GM23338 (cell line): ENCODE measurements around the gene CA4. TPM values are rescaled to one million over a fixed set of nuclear protein-coding genes. Genes with fewer than 3 reads are reported as not detected.
"Not testable (repeated sequence)": the region's sequence is repeated elsewhere in the genome, so short reads cannot be mapped to it uniquely, and the experiment has no call there.

Source experiments
- ATAC-seq: fragments of 200-7000 bp; cut with Tn5 transposase; 3 replicates; pipeline ENCODE4 v1.9.1; 2020
- DNase-seq: peaks from one replicate; pipeline ENCODE4 v3.0.0-alpha.2; 2015; ENCODE audit warnings: low spot score
- H2AFZ ChIP-seq: fragments of 200-600 bp; sonication (generic); 2 replicates; pipeline ENCODE4 v1.8.0; 2016; ENCODE audit warnings: antibody characterized with exemption, mild to moderate bottlenecking, moderate library complexity
- H3F3A ChIP-seq: fragments of 200-600 bp; sonication (generic); replicated peaks from 2 replicates; pipeline ENCODE4 v1.8.0; 2017; ENCODE audit warnings: antibody characterized with exemption, mixed run types, low read depth
- H3K27ac ChIP-seq: fragments of 200-600 bp; sonication (generic); 2 replicates; pipeline ENCODE4 v1.6.1; 2016; ENCODE audit warnings: low read depth
- H3K27me3 ChIP-seq: fragments of 200-600 bp; sonication (generic); 2 replicates; pipeline ENCODE4 v1.8.0; 2016; ENCODE audit warnings: mild to moderate bottlenecking, mixed run types, moderate library complexity; ENCODE audit not compliant: insufficient read depth
- H3K36me3 ChIP-seq: fragments of 200-600 bp; sonication (generic); 2 replicates; pipeline ENCODE4 v1.8.0; 2016; ENCODE audit warnings: mild to moderate bottlenecking; ENCODE audit not compliant: insufficient read depth
- H3K4me1 ChIP-seq: fragments of 200-600 bp; sonication (generic); 2 replicates; pipeline ENCODE4 v1.8.0; 2016; ENCODE audit warnings: mild to moderate bottlenecking, moderate library complexity; ENCODE audit not compliant: insufficient read depth
- H3K4me2 ChIP-seq: fragments of 200-600 bp; sonication (generic); 2 replicates; pipeline ENCODE4 v1.7.1; 2017; ENCODE audit warnings: mixed run types
- H3K4me3 ChIP-seq: fragments of 200-600 bp; sonication (generic); 2 replicates; pipeline ENCODE4 v1.6.1; 2016; ENCODE audit warnings: mixed run types
- H3K79me2 ChIP-seq: fragments of 200-600 bp; sonication (generic); replicated peaks from 2 replicates; pipeline ENCODE4 v1.8.0; 2017; ENCODE audit warnings: mild to moderate bottlenecking; ENCODE audit not compliant: insufficient read depth
- H3K9me2 ChIP-seq: fragments of 200-600 bp; sonication (generic); 2 replicates; pipeline ENCODE4 v1.8.0; 2017; ENCODE audit not compliant: insufficient read depth
- H4K20me1 ChIP-seq: fragments of 200-600 bp; sonication (generic); replicated peaks from 2 replicates; pipeline ENCODE4 v1.8.0; 2017; ENCODE audit warnings: mild to moderate bottlenecking; ENCODE audit not compliant: insufficient read depth
- H3K27ac Mint-ChIP-seq: 2 replicates; pipeline ENCODE4 v1.8.0; 2020; ENCODE audit warnings: inconsistent platforms, mild to moderate bottlenecking, moderate library complexity, mixed read lengths
- H3K27me3 Mint-ChIP-seq: 3 replicates; pipeline ENCODE4 v1.8.0; 2022; ENCODE audit warnings: low read depth, mild to moderate bottlenecking, moderate library complexity, mixed read lengths, inconsistent platforms; ENCODE audit not compliant: insufficient read depth, poor library complexity
- H3K36me3 Mint-ChIP-seq: 3 replicates; pipeline ENCODE4 v1.8.0; 2021; ENCODE audit warnings: low read depth, mild to moderate bottlenecking, inconsistent platforms, moderate library complexity, mixed read lengths
- H3K4me1 Mint-ChIP-seq: 3 replicates; pipeline ENCODE4 v1.8.0; 2020; ENCODE audit warnings: mild to moderate bottlenecking, inconsistent platforms, mixed read lengths
- H3K4me3 Mint-ChIP-seq: 3 replicates; pipeline ENCODE4 v1.8.0; 2021; ENCODE audit warnings: moderate library complexity, mild to moderate bottlenecking, inconsistent platforms, mixed read lengths
- H3K9me3 Mint-ChIP-seq: 3 replicates; pipeline ENCODE4 v1.8.0; 2020; ENCODE audit warnings: moderate library complexity, mild to moderate bottlenecking, inconsistent platforms, mixed read lengths
- polyA plus RNA-seq: library from polyadenylated mRNA; unstranded; fragments of >200 nt; fragmentation: Nextera tagmentation; extraction: Ambion mirVana; gene quantifications from 2 replicates; pipeline ENCODE4 v1.2.1, GENCODE V29; 2016
- total RNA-seq: library from RNA; depleted of rRNA; stranded (reverse); fragments of >200 nt; shearing (Covaris generic); gene quantifications from 2 replicates; pipeline ENCODE4 v1.2.3, GENCODE V29; 2014

Gene CA4
- total and polyA plus RNA-seq, 2 experiments from 2014 or later = 7.6 to 8.2 TPM

DNA sequence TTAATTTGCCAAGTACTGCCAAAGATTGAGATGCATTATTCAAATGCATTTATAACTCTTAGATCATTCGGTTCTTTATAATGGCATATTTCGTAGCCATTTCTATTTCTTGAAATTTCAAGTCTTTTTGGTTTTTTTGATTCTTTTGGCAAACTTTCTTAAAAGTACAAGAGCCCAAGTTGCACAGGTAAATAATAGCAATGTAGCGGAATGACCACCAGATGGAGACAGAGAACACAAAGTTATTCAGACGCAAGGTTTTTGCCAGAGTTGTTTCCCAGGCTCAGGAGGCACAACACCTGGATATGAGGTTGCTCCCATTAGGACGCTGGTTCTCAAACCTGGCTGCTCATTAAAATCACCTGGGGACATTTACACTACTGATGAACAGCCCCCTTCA is 38.1 kb upstream of the CA4 start:
- H3K27me3 ChIP-seq, H3K27me3 Mint-ChIP-seq, H4K20me1 ChIP-seq, H3K36me3 Mint-ChIP-seq, H3K36me3 ChIP-seq, H3K9me3 Mint-ChIP-seq, H2AFZ ChIP-seq, H3K4me2 ChIP-seq, H3K4me3 ChIP-seq, H3K79me2 ChIP-seq, H3K27ac Mint-ChIP-seq, H3K4me1 Mint-ChIP-seq, H3K9me2 ChIP-seq, H3K4me3 Mint-ChIP-seq, H3K4me1 ChIP-seq, DNase-seq, H3K27ac ChIP-seq, H3F3A ChIP-seq: not testable (repeated sequence)
- peak; percentile 34 for ATAC-seq

DNA sequence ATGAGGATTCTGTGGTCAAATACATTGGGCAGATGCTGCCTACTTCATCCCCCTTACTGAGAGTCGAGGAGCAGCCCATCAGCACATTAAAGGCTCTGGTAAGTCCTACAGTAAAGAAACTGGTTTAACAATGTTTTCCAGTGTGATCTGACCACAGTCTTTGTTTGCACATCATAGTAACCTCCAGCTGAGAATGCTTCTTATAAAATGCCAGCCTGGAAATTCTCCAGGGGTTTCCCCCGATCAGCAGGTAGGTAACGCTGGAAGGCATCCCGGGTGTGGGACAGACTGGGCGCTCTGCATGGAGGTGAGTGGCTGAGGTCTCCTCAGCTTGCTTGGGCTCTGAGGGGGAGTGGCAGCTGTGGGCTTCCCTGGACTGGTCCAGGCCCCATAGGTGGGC is 34.4 kb upstream of the CA4 start:
- DNase-seq, H3K36me3 Mint-ChIP-seq, H3F3A ChIP-seq, H3K4me1 Mint-ChIP-seq, H4K20me1 ChIP-seq, H3K27me3 ChIP-seq, H3K79me2 ChIP-seq, H2AFZ ChIP-seq, H3K4me2 ChIP-seq, H3K27me3 Mint-ChIP-seq, H3K27ac Mint-ChIP-seq, ATAC-seq, H3K4me3 ChIP-seq, H3K9me2 ChIP-seq, H3K4me3 Mint-ChIP-seq, H3K9me3 Mint-ChIP-seq, H3K36me3 ChIP-seq, H3K4me1 ChIP-seq, H3K27ac ChIP-seq: not testable (repeated sequence)

GRCh38 chr17:60116196-60116595 is 33.6 kb upstream of the CA4 start:
- not testable (repeated sequence) for H3K27ac ChIP-seq, H3F3A ChIP-seq, H4K20me1 ChIP-seq, H3K36me3 Mint-ChIP-seq, H3K27ac Mint-ChIP-seq, DNase-seq, H3K36me3 ChIP-seq, H3K4me3 ChIP-seq, H2AFZ ChIP-seq, H3K4me1 ChIP-seq, H3K79me2 ChIP-seq, H3K4me1 Mint-ChIP-seq, H3K4me2 ChIP-seq, H3K9me3 Mint-ChIP-seq, H3K27me3 Mint-ChIP-seq, H3K9me2 ChIP-seq, H3K27me3 ChIP-seq, H3K4me3 Mint-ChIP-seq
- ATAC-seq = peak; percentile 39

DNA sequence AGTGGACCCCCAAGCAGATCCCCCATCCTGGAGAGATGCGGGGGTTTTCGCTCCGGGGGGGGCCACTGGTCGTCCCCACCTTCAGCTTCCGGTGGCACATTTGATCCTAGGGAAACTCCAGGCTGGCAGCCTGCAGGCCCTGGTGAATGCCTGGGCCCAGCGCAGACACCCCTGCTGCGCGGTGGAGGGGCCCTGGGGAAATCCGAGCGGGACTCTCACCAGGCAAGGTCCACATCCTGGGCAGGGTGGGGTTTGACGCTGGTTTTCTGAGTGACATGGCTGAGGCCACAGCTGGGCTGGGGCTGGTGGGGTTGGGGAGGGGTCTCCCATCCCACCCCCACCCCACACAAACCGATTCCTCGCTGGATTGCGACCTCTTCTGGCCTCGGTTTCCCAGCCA is 30.6 kb upstream of the CA4 start:
- H3K27ac Mint-ChIP-seq, H3K27me3 ChIP-seq, H4K20me1 ChIP-seq, H3K36me3 Mint-ChIP-seq, H2AFZ ChIP-seq, H3K9me2 ChIP-seq, H3K36me3 ChIP-seq, H3K9me3 Mint-ChIP-seq, DNase-seq, H3K27ac ChIP-seq, H3F3A ChIP-seq, H3K4me3 ChIP-seq, H3K4me2 ChIP-seq, H3K4me1 Mint-ChIP-seq, H3K4me1 ChIP-seq, H3K4me3 Mint-ChIP-seq, H3K27me3 Mint-ChIP-seq, H3K79me2 ChIP-seq: not testable (repeated sequence)
- peak; percentile 37 for ATAC-seq

- not testable (repeated sequence) for H3K27ac Mint-ChIP-seq, H3K36me3 Mint-ChIP-seq, H3K4me3 ChIP-seq, H3K4me1 ChIP-seq, H3K36me3 ChIP-seq, H4K20me1 ChIP-seq, H2AFZ ChIP-seq, H3K9me2 ChIP-seq, H3K27me3 ChIP-seq, H3K79me2 ChIP-seq, H3F3A ChIP-seq, H3K4me3 Mint-ChIP-seq, H3K9me3 Mint-ChIP-seq, DNase-seq, H3K4me1 Mint-ChIP-seq, H3K4me2 ChIP-seq, H3K27me3 Mint-ChIP-seq, H3K27ac ChIP-seq
- peak; percentile 37 for ATAC-seq
These were observed 29.7 kb upstream of the CA4 start for GRCh38 chr17:60119807-60120748.
